SK-N-SH (cell line): Measurements from ENCODE around the gene HNRNPD. TPM values are rescaled to one million over a fixed set of nuclear protein-coding genes. Genes with fewer than 3 reads are reported as not detected.

ENCODE experiments used
- CTCF ChIA-PET: fragments of 300-600, 350-600 bp; formaldehyde crosslinking; extraction: SDS; loops from one replicate; lab custom pipeline; 2021; lab: Yijun Ruan, JAX
- POLR2A ChIA-PET: fragments of 350-600 bp; sonication (Branson Sonifier 250); formaldehyde crosslinking; extraction: SDS; loops from one replicate; lab custom pipeline; 2020; ENCODE audit warnings: antibody characterized with exemption, inconsistent platforms; lab: Yijun Ruan, JAX
- DNase-seq: peaks from one replicate; pipeline ENCODE4 v3.0.0; 2012
- H2AFZ ChIP-seq: fragments of 200-600 bp; sonication (generic); 2 replicates; pipeline ENCODE4 v1.8.1; 2016; ENCODE audit warnings: antibody characterized with exemption, mild to moderate bottlenecking, low read depth
- H3F3A ChIP-seq: fragments of 200-600 bp; sonication (generic); replicated peaks from 2 replicates; pipeline ENCODE3; 2016; ENCODE audit warnings: antibody characterized with exemption, mild to moderate bottlenecking; ENCODE audit not compliant: insufficient read depth
- H3K27ac ChIP-seq, 2 experiments: fragments of 200-500 bp in 1 of 2; fragments of 200-600 bp in 1 of 2; sonication (Bioruptor generic) in 1 of 2; sonication (generic), shearing (Covaris generic) in 1 of 2; 2 replicates each; pipeline versions ENCODE4 v1.5.1 to v1.6.1; 2014 to 2016; ENCODE audit warnings: low read depth in 2 of 2, inconsistent platforms in 1 of 2, low read length in 1 of 2, mild to moderate bottlenecking in 1 of 2, mixed read lengths in 1 of 2
- H3K27me3 ChIP-seq: fragments of 200-600 bp; sonication (generic), shearing (Covaris generic); 2 replicates; pipeline ENCODE4 v1.6.1; 2016; ENCODE audit warnings: mixed run types; ENCODE audit not compliant: insufficient read depth
- H3K36me3 ChIP-seq, 2 experiments: fragments of 200-500 bp in 1 of 2; fragments of 200-600 bp in 1 of 2; sonication (Bioruptor generic) in 1 of 2; sonication (generic) in 1 of 2; replicated peaks in 1 of 2; 2 replicates each; pipeline versions ENCODE3 to v1.5.1; 2014 to 2016; ENCODE audit warnings: low read length in 1 of 2, mild to moderate bottlenecking in 1 of 2; ENCODE audit not compliant: insufficient read depth in 2 of 2, control insufficient read depth in 1 of 2
- H3K4me1 ChIP-seq, 2 experiments: fragments of 200-500 bp in 1 of 2; fragments of 200-600 bp in 1 of 2; sonication (Bioruptor generic) in 1 of 2; sonication (generic), shearing (Covaris generic) in 1 of 2; 2 replicates each; pipeline versions ENCODE4 v1.5.1 to v1.6.1; 2014 to 2016; ENCODE audit warnings: low read depth in 1 of 2, low read length in 1 of 2, mixed run types in 1 of 2; ENCODE audit not compliant: insufficient read depth in 2 of 2, control insufficient read depth in 1 of 2
- H3K4me2 ChIP-seq: fragments of 200-600 bp; sonication (generic), shearing (Covaris generic); 2 replicates; pipeline ENCODE4 v1.6.1; 2017; ENCODE audit warnings: mixed run types
- H3K4me3 ChIP-seq, 2 experiments: fragments of 200-500 bp in 1 of 2; fragments of 200-600 bp in 1 of 2; sonication (Bioruptor generic) in 1 of 2; sonication (generic), shearing (Covaris generic) in 1 of 2; 2 replicates each; pipeline versions ENCODE4 v1.5.1 to v1.8.1; 2014 to 2016; ENCODE audit warnings: low read depth in 2 of 2, inconsistent platforms in 1 of 2, low read length in 1 of 2, mild to moderate bottlenecking in 1 of 2, mixed read lengths in 1 of 2, moderate library complexity in 1 of 2
- H3K79me2 ChIP-seq: fragments of 200-600 bp; sonication (generic); 2 replicates; pipeline ENCODE4 v1.8.1; 2017; ENCODE audit warnings: mild to moderate bottlenecking; ENCODE audit not compliant: insufficient read depth
- H3K9ac ChIP-seq: fragments of 200-600 bp; sonication (generic); 2 replicates; pipeline ENCODE4 v1.6.1; 2017; ENCODE audit warnings: mixed run types
- H3K9me2 ChIP-seq: fragments of 200-600 bp; sonication (generic); 2 replicates; pipeline ENCODE4 v1.6.1; 2017; ENCODE audit warnings: mixed run types
- H3K9me3 ChIP-seq: fragments of 200-600 bp; sonication (generic); 2 replicates; pipeline ENCODE4 v1.6.1; 2017; ENCODE audit warnings: mixed run types, mild to moderate bottlenecking, moderate library complexity
- H4K20me1 ChIP-seq: fragments of 200-600 bp; sonication (generic); 2 replicates; pipeline ENCODE4 v1.6.1; 2017; ENCODE audit warnings: mild to moderate bottlenecking, mixed run types; ENCODE audit not compliant: insufficient read depth
- CHD2 ChIP-seq: fragments of 150-350 bp; IDR thresholded peaks from 2 replicates; pipeline ENCODE4 v1.6.1; 2018; ENCODE audit warnings: low read length; ENCODE audit not compliant: partially characterized antibody
- EP300 ChIP-seq, 2 experiments: IDR thresholded peaks; 2 replicates each; pipeline versions ENCODE4 v1.4.0 to v1.6.1; 2012; ENCODE audit warnings: borderline replicate concordance in 1 of 2, low read depth in 1 of 2, low read length in 1 of 2
- FOSL2 ChIP-seq: IDR thresholded peaks from 2 replicates; pipeline ENCODE4 v1.4.0; 2012; ENCODE audit warnings: low read depth, mild to moderate bottlenecking, moderate library complexity, borderline replicate concordance
- GATA2 ChIP-seq: sonication (generic); formaldehyde crosslinking; IDR thresholded peaks from 2 replicates; pipeline ENCODE4 v1.5.0; 2020; ENCODE audit warnings: mild to moderate bottlenecking, missing genetic modification reagents
- IRF3 ChIP-seq: fragments of 150-350 bp; IDR thresholded peaks from 2 replicates; pipeline ENCODE4 v1.6.1; 2016; ENCODE audit warnings: mild to moderate bottlenecking, low read depth, low read length
- JUND ChIP-seq: IDR thresholded peaks from 2 replicates; pipeline ENCODE4 v1.4.0; 2012
- MAX ChIP-seq: IDR thresholded peaks from 2 replicates; pipeline ENCODE4 v1.4.0; 2012; ENCODE audit warnings: low read depth
- NRF1 ChIP-seq: IDR thresholded peaks from 2 replicates; pipeline ENCODE4 v1.6.1; 2012; ENCODE audit warnings: low read depth, mild to moderate bottlenecking, low read length
- PBX3 ChIP-seq: IDR thresholded peaks from 2 replicates; pipeline ENCODE4; 2012
- POLR2AphosphoS5 ChIP-seq: IDR thresholded peaks from 2 replicates; pipeline ENCODE4 v1.6.1; 2012; ENCODE audit warnings: low read depth, low read length
- RCOR1 ChIP-seq: fragments of 150-350 bp; IDR thresholded peaks from 2 replicates; pipeline ENCODE4 v1.6.1; 2017; ENCODE audit warnings: antibody characterized with exemption, low read length
- REST ChIP-seq: IDR thresholded peaks from 2 replicates; pipeline ENCODE4 v1.6.1; 2012; ENCODE audit warnings: mild to moderate bottlenecking, low read depth, low read length, moderate library complexity
- RFX5 ChIP-seq: IDR thresholded peaks from 2 replicates; pipeline ENCODE4 v1.6.1; 2012; ENCODE audit warnings: mild to moderate bottlenecking, improper control_type of control experiment, low read length
- USF2 ChIP-seq: fragments of 150-350 bp; IDR thresholded peaks from 2 replicates; pipeline ENCODE4 v1.6.1; 2017; ENCODE audit warnings: antibody characterized with exemption, low read length, low read depth, borderline replicate concordance
- YY1 ChIP-seq: IDR thresholded peaks from 2 replicates; pipeline ENCODE4 v1.4.0; 2012; ENCODE audit warnings: low read depth, mild to moderate bottlenecking
- WGBS: methylation state at CpG from one replicate; pipeline ENCODE4 v1.1.6; 2017; ENCODE audit warnings: low lambda C conversion rate; 5-methylcytosine and 5-hydroxymethylcytosine counted together
- polyA plus RNA-seq, 3 experiments: library from polyadenylated mRNA; depleted of rRNA; stranded (reverse); fragments of >200 nt; gene quantifications; 2 replicates each; pipeline ENCODE4 v1.2.3, GENCODE V29; 2012

The HNRNPD gene
- polyA plus RNA-seq, 1 of the 3 experiments (the other 2 are of a cell fraction), result 286 TPM

GRCh38 chr4:82352118-82352824 is 21.5 kb downstream of the HNRNPD start:
- H3K9me2 ChIP-seq, result no peaks in the 10 kb centered on the region
- H3K27me3 ChIP-seq, result no peaks in the 10 kb centered on the region
- no peak for DNase-seq
- TF ChIP-seq YY1 (no peak), REST (no peak), PBX3 (no peak), GATA2 (CRISPR knock-in tag) (no peak), NRF1 (no peak), CHD2 (no peak), USF2 (no peak), RFX5 (no peak), RCOR1 (no peak), JUND (no peak), EP300 (IDR thresholded peaks at IDR 0.05; ENCODE audit: borderline replicate concordance in 1 of 2, low read depth in 1 of 2, low read length in 1 of 2) (no peak)
- peaks cover 66 to 81% of the 10 kb centered on the region in 2 experiments for H3K36me3 ChIP-seq
- ChIA-PET CTCF (interaction anchor here (2.5 kb wide), 1 partner anchor 10 kb away, joined by 9 read pairs; no protein-coding TSS in a partner anchor), POLR2A (no interaction called here)
- peaks cover 74% of the 10 kb centered on the region for H3K79me2 ChIP-seq
- H3K4me3 ChIP-seq, result no peak overlapping the region
- H3F3A ChIP-seq, result peaks cover 10% of the 10 kb centered on the region
- no peak overlapping the region for H2AFZ ChIP-seq
- H3K4me1 ChIP-seq, result peaks cover 0 to 4% of the 10 kb centered on the region in 2 experiments; a peak in 2 of 4 replicates
- peaks cover 48% of the 10 kb centered on the region for H4K20me1 ChIP-seq
- 99% methylated on average over 6 of the region's 6 CpGs for WGBS
- peak overlapping the region in 1 of 2 experiments; percentile 7; a peak in 1 of 4 replicates for H3K27ac ChIP-seq
- no peaks in the 10 kb centered on the region for H3K9me3 ChIP-seq
- no peak overlapping the region for H3K4me2 ChIP-seq
- no peak overlapping the region for H3K9ac ChIP-seq

GRCh38 chr4:82346126-82346525 is 27.7 kb downstream of the HNRNPD start:
- POLR2A ChIA-PET, result no interaction called here
- Histone ChIP-seq H3K4me1 (no peaks in the 10 kb centered on the region), H3K27me3 (no peaks in the 10 kb centered on the region), H3K9me2 (no peaks in the 10 kb centered on the region), H3K79me2 (peaks cover 16% of the 10 kb centered on the region), H3K4me2 (no peak overlapping the region), H3F3A (peaks cover 20% of the 10 kb centered on the region), H3K9ac (no peak overlapping the region), H3K9me3 (no peaks in the 10 kb centered on the region), H4K20me1 (peaks cover 5% of the 10 kb centered on the region; the same call in 1 of the 2 replicates), H3K4me3 (no peak overlapping the region), H3K27ac (no peak overlapping the region), H2AFZ (no peak overlapping the region), H3K36me3 (peaks cover 9 to 37% of the 10 kb centered on the region in 2 experiments)
- CTCF ChIA-PET, result interaction anchor here (0.7 to 1.1 kb wide), 2 partner anchors 9 to 11 kb away, joined by 3 to 4 read pairs; no protein-coding TSS in a partner anchor
- no peak for DNase-seq
- TF ChIP-seq REST (no peak), FOSL2 (no peak), NRF1 (no peak), IRF3 (no peak), MAX (no peak), POLR2AphosphoS5 (no peak), RCOR1 (no peak)
